Stimulated activated CD4-positive, alpha-beta T cell treated with anti-CD3 and anti-CD28 coated beads, Interleukin-15, amount 100 ng/mL, for 48 hours (primary cell): ENCODE results near the gene BOD1.

Experiments
- DNase-seq, 2 donors: peaks; one replicate each; pipeline ENCODE4 v3.0.0-alpha.2; 2020; ENCODE audit warnings: low read depth in 2 of 2

Gene BOD1

GRCh38 chr5:173640156-173640804 is 23.8 kb upstream of the BOD1 start:
- DNase-seq: no peak

- DNase-seq: no peak
Measured at GRCh38 chr5:173638126-173639040, 21.9 kb upstream of the BOD1 start.

- no peak for DNase-seq
Measured at GRCh38 chr5:173637340-173637739, 20.9 kb upstream of the BOD1 start.

GRCh38 chr5:173634465-173634983 is 18.1 kb upstream of the BOD1 start:
- no peak for DNase-seq

GRCh38 chr5:173633304-173633703 is 16.9 kb upstream of the BOD1 start:
- DNase-seq: no peak

GRCh38 chr5:173631478-173631877 is 15.0 kb upstream of the BOD1 start:
- no peak for DNase-seq

- no peak for DNase-seq
Measured at GRCh38 chr5:173630724-173631365, 14.4 kb upstream of the BOD1 start.

GRCh38 chr5:173629628-173630027 is 13.2 kb upstream of the BOD1 start:
- DNase-seq: no peak

GRCh38 chr5:173628501-173628900 is 12.1 kb upstream of the BOD1 start:
- DNase-seq: no peak

GRCh38 chr5:173627860-173628392 is 11.5 kb upstream of the BOD1 start:
- DNase-seq: no peak

- DNase-seq: no peak
Measured at GRCh38 chr5:173627271-173627670, 10.8 kb upstream of the BOD1 start.

GRCh38 chr5:173626505-173626820 is 10.0 kb upstream of the BOD1 start:
- no peak for DNase-seq

- DNase-seq: no peak
Measured at GRCh38 chr5:173625673-173626504, 9.4 kb upstream of the BOD1 start.

GRCh38 chr5:173625261-173625660 is 8.8 kb upstream of the BOD1 start:
- DNase-seq: no peak

- DNase-seq: no peak
Measured at GRCh38 chr5:173624282-173624681, 7.8 kb upstream of the BOD1 start.

GRCh38 chr5:173623789-173624188 is 7.3 kb upstream of the BOD1 start:
- no peak for DNase-seq

GRCh38 chr5:173623296-173623771 is 6.9 kb upstream of the BOD1 start:
- no peak for DNase-seq

- DNase-seq: no peak
Measured at GRCh38 chr5:173622183-173623047, 6.0 kb upstream of the BOD1 start.

- DNase-seq: no peak
Measured at GRCh38 chr5:173620784-173621183, 4.3 kb upstream of the BOD1 start.

GRCh38 chr5:173618927-173619519 is 2.6 kb upstream of the BOD1 start:
- peak in 1 of 2 donors; percentile 19 for DNase-seq
